Esophagus squamous epithelium (tissue), 4 donors: ENCODE results near the gene TCHH.

ENCODE experiments used
- CTCF ChIP-seq, 6 experiments: fragments of 450-650 bp in 4 of 6; fragments of 200-600 bp in 2 of 6; sonication (generic) in 2 of 6; IDR thresholded peaks; one replicate each; pipeline ENCODE4 v1.5.1; 2016 to 2019; ENCODE audit warnings: antibody characterized with exemption in 6 of 6, mild to moderate bottlenecking in 4 of 6, moderate library complexity in 4 of 6
- POLR2A ChIP-seq, 4 donors: fragments of 450-650 bp; IDR thresholded peaks; one replicate each; pipeline ENCODE4 v1.6.1; 2017; ENCODE audit warnings: antibody characterized with exemption in 4 of 4, mild to moderate bottlenecking in 4 of 4, moderate library complexity in 3 of 4

GRCh38 chr1:152145769-152146168 is 30.5 kb upstream of the TCHH start:
- TF ChIP-seq CTCF (IDR thresholded peaks at IDR 0.05), result no peak
- TF ChIP-seq POLR2A (IDR thresholded peaks at IDR 0.05), result no peak
